ENCODE results near the gene GALNT17.

Gene GALNT17

DNA sequence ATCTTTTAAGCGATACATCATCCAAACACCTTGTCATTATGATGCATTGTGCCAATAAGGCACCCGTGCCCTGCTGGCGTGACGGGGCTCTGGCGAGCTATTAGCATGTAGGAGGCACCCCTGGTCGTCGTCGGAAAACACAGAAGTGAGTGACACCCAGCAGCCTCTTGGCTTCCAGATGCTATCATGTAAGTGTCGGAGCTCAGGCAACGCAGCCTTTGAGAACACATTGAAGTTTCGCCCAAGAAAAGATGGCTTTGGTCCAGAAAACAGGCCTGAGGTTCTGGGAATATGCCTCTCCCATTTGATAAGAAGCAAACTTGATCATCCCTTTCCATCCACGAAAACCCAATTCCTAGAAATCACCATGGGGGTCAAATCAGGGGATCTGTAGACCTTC, 555.3 kb downstream of the GALNT17 start:
- ChIA-PET POLR2A (ENCODE audit: low non-redundant PET) (no interaction called here), CTCF (no interaction called here)
- TF ChIP-seq, protein P1, sequence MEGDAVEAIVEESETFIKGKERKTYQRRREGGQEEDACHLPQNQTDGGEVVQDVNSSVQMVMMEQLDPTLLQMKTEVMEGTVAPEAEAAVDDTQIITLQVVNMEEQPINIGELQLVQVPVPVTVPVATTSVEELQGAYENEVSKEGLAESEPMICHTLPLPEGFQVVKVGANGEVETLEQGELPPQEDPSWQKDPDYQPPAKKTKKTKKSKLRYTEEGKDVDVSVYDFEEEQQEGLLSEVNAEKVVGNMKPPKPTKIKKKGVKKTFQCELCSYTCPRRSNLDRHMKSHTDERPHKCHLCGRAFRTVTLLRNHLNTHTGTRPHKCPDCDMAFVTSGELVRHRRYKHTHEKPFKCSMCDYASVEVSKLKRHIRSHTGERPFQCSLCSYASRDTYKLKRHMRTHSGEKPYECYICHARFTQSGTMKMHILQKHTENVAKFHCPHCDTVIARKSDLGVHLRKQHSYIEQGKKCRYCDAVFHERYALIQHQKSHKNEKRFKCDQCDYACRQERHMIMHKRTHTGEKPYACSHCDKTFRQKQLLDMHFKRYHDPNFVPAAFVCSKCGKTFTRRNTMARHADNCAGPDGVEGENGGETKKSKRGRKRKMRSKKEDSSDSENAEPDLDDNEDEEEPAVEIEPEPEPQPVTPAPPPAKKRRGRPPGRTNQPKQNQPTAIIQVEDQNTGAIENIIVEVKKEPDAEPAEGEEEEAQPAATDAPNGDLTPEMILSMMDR (conservative IDR thresholded peaks at IDR 0.05; ENCODE audit: low read depth) = no peak
- no peak overlapping the region for H3K27ac ChIP-seq
- no peak for DNase-seq (ENCODE audit: low spot score)

DNA sequence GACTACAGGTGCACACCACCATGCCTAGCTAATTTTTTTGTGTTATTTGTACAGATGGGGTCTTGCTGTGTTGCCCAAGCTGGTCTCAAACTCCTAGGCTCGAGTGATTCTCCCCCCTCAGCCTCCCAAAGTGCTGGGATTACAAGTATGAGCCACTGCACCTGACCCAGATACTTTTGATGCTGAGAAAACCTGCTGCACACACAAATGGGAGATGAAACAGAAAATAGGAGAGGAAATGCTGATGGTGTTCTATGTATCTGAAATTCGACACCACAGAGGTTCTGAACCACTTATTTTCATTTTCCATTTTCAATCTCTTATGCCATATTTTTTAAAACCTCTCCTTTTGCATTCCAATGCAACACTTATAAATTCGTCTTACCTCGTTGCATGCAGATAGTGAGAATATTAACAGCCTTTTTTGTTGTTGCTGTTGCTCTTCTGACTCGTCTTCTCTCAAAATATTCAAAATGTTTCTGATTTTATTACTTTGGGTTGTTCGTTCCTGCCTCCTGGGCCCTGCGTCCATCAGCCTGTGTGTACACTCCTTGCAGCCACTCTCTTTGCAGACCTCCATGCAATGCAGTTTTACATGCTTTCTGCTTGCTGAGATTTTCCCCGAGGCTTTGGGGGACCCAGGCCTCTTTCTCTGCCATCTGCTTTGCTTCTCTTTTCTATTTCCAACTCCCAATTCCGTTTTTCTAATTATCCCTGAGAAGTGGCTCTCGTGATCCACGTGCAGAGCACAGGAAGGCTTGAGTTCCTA, 556.1 kb downstream of the GALNT17 start:
- no peak overlapping the region for H3K27ac ChIP-seq
- CTCF ChIA-PET = no interaction called here
- POLR2A ChIA-PET (ENCODE audit: low non-redundant PET) = no interaction called here
- no peak for DNase-seq (ENCODE audit: low spot score)
- TF ChIP-seq, protein P1 (conservative IDR thresholded peaks at IDR 0.05; ENCODE audit: low read depth) = no peak

DNA sequence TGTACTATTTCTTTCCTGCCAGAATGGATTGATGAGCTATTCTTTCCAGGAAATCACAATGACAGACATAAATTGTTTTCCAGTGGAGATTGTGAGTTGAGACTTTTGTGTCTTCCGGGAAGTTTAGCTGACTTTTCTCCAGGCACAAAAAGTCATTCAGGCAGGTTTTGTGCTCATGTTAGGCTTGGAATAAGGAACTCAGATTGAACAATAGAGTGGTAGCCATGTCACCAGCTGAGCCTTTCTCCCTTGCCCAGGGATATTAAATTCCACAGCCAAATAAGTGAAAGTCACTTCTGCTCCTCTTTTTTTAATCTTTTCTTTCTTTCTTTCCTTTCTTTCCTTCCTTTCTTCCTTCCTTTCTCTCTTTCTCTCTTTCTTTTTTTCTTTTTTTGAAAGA, 559.6 kb downstream of the GALNT17 start:
- ChIA-PET CTCF (interaction anchor here (0.6 kb wide), 1 partner anchor 426 kb away, joined by 6 read pairs; no protein-coding TSS in a partner anchor), POLR2A (ENCODE audit: low non-redundant PET) (no interaction called here)
- TF ChIP-seq, protein P1 (conservative IDR thresholded peaks at IDR 0.05; ENCODE audit: low read depth) = no peak
- no peak for DNase-seq (ENCODE audit: low spot score)
- H3K27ac ChIP-seq = no peak overlapping the region

DNA sequence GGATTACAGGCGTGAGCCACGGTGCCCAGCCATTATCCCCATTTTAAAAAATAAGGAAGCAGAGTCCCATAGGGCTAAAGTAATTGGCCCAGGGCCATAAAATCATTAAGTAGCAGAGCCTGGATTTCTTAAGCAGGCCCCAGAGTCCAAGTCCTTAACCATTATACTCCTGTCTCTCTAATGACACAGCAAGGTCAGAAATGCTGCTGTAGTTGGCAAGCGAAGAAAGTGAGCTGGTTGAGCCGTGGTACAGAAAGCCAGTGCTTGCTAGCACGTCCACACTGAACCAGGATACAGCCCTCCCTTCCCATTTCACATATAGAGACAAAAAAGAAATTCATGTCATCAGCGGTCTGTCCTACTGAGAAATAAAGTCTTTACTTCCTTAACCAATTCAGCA, 562.7 kb downstream of the GALNT17 start:
- no peak overlapping the region for H3K27ac ChIP-seq
- CTCF ChIA-PET = interaction anchor here (0.6 kb wide), 1 partner anchor 475 kb away, joined by 4 read pairs; no protein-coding TSS in a partner anchor
- POLR2A ChIA-PET (ENCODE audit: low non-redundant PET) = no interaction called here
- no peak for DNase-seq (ENCODE audit: low spot score)
- TF ChIP-seq, protein P1 (conservative IDR thresholded peaks at IDR 0.05; ENCODE audit: low read depth) = no peak

DNA sequence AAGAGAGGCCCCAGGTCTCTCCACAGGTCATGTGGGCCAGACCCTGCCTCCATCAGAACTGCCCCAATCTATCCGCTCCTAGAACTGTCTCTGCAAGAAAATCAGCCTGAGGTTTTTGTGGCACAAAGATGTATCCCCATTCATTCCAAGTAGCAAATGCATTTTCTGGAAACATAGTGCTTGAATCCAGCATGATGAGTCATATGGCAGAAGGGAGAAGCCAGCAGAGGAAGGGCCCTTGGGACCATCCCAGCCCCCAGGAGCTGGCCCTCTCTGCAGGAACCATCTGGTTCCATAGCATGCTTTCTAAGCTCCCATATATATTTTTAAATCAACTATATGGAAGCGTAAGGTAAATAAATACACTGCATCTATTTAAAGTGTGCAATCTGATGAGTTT, 563.2 kb downstream of the GALNT17 start:
- no peak overlapping the region for H3K27ac ChIP-seq
- ChIA-PET CTCF (interaction anchor here (0.6 to 0.7 kb wide), 2 partner anchors 475 to 631 kb away, joined by 3 to 4 read pairs; no protein-coding TSS in a partner anchor), POLR2A (ENCODE audit: low non-redundant PET) (no interaction called here)
- DNase-seq (ENCODE audit: low spot score) = no peak
- TF ChIP-seq, protein P1 (conservative IDR thresholded peaks at IDR 0.05; ENCODE audit: low read depth) = no peak

DNA sequence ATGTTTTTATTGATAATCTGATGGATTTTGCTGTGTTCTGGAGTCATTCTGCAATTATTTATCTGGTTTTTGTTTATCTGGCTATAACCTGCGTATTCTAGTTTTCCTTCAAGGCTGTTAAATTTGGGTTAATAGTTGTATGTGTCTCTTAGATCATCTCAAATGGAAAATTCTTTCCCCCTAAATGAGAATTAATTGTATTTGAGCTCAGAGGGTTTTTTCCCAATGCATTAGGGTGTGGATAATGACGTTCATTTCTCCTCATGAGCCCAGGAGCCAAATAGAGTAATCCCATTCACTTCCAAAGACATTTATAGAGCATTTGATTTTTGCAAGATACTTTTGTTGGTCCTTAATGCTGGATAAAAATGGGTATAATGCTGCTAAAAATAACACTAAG, 564.6 kb downstream of the GALNT17 start:
- DNase-seq (ENCODE audit: low spot score) = no peak
- TF ChIP-seq, protein P1 (conservative IDR thresholded peaks at IDR 0.05; ENCODE audit: low read depth) = no peak
- H3K27ac ChIP-seq = no peak overlapping the region
- ChIA-PET POLR2A (ENCODE audit: low non-redundant PET) (no interaction called here), CTCF (no interaction called here)

Measured in RWPE1 (cell line).